Hindlimb muscle (tissue), 1 donor: ENCODE measurements around the gene MARVELD3. TPM values are rescaled to one million over a fixed set of nuclear protein-coding genes. Genes with fewer than 3 reads are reported as not detected.

ENCODE experiments used
- DNase-seq: peaks from one replicate; pipeline ENCODE4 v3.0.0-alpha.2; 2013
- polyA plus RNA-seq: library from polyadenylated mRNA; unstranded; fragments of 120-200 nt; gene quantifications from one replicate; pipeline ENCODE4 v1.2.1, GENCODE V29; 2013; ENCODE audit not compliant: insufficient read length

The MARVELD3 gene
- polyA plus RNA-seq, 1 donor: 0.15 TPM

DNA sequence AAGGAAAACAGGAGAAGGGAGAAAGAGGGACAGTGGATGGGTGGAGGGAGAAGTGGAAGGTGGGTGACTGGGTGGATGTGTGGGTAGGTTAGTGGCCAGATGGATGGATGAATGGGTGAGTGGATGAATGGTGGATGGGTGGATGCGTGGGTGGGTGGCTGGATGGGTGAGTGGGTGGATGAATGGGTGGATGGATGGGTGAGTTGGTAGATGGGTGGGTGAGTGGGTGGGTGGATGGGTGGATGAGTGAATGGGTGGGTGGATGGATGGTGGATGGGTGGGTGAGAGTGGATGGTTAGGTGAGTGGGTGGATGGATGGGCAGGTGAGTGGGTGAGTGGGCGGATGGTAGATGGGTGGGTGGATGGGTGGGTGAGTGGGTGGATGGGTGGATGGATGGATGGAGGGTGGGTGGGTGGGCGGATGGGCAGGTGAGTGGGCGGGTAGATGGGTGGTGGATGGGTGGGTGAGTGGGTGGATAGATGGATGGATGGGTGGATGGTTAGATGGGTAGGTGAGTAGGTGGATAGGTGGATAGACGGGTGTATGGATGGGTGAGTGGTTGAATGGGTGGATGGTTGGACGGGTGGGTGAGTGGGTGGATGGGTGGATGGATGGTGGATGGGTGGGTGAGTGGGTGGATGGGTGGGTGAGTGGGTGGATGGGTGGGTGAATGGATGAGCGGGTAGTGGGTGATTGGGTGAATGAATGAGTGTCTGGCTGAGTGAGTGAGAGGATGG, 702 bp upstream of the MARVELD3 start:
- DNase-seq: no peak

DNA sequence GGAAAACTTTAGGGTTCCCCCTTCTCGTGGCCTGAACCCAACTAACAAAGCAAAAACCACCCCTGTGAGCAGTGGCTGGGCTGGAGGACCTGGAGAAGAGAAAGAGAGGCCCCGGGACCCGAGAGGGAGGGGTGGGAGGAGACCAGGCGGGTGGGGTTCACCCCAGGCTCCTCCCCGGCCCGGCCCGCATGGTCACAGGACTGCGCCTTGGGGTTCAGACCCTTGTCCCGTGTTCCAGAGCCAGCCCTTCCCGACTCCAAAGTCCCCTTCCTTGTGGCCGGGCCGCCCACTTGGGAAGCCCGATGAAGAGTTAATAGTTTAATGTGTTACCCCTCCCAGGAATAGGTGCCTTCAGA, 852 bp downstream of the MARVELD3 start:
- no peak for DNase-seq

DNA sequence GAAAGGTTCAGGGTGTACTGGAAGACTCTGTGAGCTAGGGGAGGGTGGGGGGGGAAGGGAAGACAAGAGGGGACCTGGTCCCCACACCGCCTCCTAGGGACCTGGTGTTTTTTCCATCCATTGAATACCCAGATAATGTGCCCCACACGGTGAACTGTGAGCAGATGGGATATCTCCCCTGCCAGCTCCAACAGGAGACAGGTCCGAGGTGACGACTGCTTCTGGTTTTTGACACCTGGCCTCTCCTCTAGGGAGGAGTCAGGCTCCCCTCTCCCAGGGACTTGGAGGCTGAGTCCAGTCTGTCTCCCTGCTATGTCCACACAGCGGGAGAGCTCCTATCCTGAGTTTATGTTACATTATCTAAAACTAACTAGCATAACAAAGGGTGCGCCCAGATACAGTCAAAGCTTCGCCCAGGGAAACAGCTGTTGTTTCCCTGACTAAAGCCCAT, 1.8 kb downstream of the MARVELD3 start:
- DNase-seq: no peak

DNA sequence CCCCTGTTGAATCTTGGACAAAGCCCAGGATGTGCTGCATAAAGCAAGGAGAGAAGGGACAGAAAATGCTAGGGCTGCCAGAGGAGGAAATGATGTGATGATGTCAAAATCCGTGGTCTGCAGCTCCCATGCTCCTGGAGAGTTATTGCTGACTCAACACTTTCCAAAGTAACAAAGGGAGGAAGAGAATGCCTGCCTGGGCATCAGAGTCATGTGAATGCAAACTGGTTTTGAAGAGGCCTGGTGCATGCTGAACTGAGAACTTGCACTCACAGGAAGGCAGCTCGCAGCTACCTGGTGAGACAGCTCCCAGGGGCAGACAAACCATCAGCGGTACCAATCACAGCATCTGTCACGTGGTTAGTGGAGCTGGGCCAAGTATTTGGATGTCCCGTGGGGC, 2.8 kb downstream of the MARVELD3 start:
- no peak for DNase-seq

DNA sequence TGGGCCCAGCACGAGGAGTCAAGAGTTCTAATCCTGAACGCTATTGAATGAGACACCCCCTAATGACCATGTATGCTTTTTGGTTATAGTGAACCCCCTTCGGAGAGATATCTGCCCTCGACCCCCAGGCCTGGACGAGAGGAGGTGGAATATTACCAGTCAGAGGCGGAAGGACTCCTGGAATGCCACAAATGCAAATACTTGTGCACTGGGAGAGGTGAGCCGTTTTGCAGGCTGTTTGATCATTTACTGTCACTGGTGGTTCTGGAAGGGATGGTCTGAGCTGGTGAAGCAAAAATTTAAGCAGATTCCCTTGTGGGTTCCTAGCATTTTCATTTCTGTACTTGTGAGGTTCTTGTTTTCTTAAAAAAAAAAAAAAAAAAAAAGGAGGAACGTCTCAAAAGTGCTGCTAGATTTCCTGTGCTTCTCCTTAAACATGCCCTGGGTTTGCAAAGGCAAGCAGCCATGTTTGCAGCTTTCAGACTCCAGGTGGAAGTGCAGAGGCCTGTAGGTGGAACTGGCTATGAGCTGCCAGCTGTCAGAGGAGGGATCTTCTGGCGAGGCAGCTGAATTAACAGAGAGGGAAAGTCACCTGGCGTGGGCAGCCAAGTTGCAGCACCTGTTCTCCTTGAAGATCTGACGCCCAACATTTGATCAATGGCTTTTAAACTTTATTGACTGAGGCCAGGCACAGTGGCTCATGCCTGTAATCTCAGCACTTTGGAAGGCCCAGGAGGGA, 3.5 kb downstream of the MARVELD3 start:
- DNase-seq: no peak

DNA sequence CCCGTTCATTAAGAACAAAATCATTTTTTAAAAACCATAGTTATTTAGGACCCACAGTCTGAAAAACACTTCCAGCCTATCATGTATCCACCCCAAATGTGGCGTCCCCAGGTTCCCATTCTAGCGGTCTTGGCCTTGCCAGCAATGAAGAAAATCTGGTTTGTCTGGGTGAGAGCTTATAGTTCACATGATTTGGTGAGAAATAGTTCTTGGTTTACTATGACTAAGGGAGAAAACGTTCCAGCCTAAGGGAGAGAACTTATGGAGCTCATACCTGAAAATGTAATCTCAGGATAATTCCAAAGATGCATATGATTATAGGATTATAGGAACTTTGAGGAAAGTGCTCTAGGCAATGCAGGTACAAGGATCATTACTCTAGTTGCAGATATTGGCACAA, 4.8 kb downstream of the MARVELD3 start:
- no peak for DNase-seq

DNA sequence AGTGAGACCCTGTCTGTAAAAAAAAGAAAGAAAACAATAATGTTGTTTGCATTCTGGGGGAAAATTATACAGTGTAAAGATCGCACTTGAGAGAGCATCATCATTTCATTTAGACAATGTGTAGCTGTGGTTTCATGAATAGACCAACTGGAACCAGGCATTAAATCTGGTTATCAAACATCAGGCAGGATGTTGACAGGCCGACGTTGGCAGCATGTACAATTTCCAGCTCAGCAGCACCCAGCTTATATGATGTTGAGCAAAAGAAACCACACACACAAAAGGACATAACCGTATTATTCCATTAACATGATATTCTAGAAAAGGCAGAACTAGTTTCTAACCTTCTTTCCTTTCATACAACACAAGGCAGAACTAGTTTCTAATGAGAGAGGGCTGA, 5.8 kb downstream of the MARVELD3 start:
- DNase-seq: no peak

DNA sequence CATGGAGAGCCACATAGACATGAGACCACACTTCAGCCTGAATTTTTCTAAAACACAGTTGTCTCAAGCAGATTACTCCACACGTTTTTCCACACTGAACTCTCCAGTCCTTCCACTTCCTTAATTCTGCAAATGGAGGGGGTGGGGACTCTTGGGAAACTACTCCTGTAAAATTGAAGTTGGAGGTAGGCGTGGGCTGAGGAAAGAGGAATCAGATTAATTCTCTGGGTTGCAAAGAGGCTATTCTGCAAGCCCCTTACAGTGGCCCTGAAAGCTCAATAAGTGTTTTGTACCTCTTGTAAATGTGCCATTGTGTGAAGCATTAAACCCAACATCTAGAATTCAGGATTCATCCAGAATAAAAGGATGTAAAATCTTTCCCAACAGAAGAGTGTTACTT, 9.6 kb downstream of the MARVELD3 start:
- no peak for DNase-seq

DNA sequence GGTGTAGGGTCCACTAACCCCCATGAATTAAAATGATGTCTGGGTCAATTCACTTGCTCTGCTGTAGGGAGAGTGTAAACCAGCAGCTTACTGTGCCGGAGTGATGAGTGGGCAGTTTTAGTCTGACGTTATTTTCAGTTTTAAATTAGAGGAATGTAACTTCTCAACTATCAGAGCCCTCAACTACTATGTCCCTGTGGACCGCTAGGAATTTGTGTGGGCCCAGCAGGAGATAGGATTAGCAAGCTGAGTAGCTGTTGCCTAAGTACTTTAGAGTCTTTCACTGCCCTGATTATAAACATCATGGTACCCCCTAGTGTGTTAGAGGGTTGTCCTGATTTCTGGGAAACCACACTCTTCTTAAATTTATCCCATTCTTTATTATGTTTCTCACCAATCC, 11.4 kb downstream of the MARVELD3 start:
- DNase-seq: no peak

DNA sequence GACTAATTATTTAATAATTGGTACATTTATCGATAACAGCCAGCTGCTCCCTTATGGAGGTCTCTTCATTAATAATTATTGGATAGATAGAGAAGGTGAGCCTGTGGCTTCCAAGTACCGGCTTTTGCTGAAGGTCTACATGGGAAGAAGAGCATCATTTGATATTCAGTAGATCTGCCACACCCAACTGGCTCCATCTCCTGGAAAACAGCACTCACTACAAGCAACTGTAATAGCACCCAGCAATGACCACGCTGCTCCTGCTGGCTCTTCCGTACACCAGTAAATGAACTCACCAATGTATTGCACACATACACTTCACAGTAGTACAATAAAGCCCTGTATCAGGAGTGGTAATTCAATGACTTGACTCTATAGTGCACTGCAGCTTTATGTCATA, 19.5 kb downstream of the MARVELD3 start:
- DNase-seq: no peak

DNA sequence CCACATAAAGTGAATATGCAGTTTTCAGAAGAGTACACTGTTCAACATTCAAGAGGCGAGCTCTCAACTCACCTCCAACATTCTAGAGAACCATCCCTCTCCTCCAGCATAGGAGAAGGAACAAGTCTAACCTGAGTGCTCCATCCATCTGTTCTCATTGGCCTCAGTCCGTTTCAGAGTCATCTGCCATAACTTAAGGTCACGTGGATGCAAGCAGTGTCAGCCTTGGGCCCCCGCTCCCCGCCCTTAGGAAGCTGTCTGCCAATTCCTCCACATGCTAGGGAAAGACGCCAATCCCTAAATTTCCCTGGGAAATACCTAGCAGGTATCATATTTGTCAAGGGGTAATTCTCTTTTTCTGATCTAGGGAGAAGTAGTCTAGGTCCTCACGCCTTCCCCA, 21.4 kb downstream of the MARVELD3 start:
- no peak for DNase-seq

DNA sequence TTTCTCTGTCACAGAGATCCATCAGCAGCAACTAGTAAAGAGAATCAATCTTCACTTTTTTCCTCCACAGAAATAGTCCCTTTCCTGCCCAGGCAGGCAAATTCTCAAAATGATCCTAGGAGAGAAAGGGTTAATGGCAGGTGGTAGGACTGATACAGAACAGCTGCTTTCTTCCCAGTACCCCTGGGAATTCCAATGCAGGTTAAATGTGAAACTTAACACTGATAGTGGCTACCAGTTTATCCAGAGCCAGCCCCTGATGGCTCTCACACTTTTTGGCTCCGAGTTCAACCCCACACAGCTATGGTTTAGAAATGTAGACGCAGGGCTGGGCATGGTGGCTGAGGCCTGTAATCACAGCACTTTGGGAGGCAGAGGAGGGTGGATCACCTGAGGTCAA, 22.2 kb downstream of the MARVELD3 start:
- DNase-seq: no peak

DNA sequence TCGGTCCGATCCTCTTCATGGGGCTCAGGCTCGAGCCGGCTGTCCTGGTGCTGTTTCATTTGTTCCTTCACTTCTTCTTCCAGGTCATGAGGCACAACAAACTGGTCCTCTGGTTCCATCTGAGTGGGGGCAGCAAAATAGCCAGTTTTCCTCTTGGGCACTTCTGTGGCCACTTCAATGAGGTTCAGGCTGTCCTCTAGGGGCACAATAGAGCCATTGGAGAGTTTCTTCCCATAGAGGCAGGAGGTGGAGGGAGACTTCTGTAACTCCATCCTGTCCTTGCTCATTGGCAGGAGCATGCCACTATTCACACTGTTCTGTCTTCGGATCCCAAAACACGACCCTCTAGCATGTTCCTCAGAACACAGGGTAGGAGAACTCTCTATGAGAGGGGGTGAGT, 22.9 kb downstream of the MARVELD3 start:
- DNase-seq: no peak

DNA sequence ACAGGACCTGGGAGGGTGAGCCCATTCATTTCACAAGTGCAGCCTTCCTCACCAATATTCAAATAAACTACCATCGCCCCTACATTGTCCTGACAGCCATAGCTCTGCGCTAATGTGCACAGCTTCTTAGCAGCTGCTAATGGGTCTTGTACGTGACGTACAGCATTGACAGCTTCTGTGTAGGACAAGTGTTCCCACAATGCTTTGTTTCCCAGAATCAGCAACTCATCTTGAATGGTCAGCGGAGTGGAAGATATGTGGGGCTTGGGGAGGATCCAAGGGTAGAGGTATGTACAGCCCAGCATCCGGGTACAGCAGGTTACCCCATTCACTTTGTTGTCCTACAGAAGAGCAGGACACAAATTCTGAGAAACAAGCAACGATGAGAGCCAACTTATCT, 23.7 kb downstream of the MARVELD3 start:
- no peak for DNase-seq

DNA sequence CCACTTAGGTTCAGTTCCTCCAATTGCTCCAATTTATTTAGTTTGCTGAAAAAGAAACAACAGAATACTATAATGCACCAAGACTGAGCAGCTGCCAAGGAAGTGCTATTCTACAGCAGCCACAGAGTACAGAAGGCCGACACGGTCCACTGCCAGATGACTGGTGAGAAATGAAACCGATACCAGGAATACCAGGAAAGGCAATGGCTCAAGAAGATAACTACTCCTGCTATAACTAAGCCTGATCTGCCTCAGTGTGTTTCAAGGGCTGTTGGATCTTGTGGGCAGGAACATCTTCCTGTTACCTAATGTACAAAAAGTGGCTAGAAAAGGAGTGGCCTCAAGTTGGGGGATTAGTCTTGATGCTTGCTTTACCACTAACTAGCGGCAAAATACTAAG, 32.8 kb downstream of the MARVELD3 start:
- DNase-seq: no peak

DNA sequence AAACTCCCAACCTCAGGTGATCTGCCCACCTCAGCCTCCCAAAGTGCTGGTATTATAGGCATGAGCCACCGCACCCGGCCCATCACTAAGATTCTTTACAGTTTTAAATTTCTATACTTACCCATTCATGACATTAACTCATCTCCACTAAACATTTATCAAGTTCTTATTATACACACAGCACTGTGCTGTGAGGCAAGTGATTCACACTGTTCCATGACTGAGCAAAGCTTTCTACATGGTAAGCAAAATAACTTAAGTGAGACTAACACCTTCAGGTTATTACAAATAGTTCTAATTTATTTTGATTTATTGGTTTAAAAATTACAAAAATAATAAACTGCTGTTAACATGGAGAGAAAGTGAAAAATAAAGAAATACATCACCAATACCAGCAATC, 33.5 kb downstream of the MARVELD3 start:
- no peak for DNase-seq

DNA sequence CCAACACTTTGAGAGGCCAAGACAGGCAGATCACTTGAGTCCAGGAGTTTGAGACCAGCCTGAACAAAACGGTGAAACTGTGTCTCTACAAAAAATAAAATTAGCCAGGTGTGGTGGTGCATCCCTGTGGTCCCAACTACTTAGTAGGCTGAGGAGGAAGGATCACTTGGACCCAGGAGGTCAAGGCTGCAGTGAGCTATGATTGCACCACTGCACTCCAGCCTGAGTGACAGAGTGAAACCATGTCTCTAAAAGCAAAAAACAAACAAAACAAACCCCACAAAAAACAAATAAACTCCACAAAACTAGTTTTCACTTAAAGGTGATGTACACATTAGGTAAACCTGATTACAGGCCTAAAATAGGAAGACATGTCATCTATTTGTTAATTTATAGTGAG, 40.3 kb downstream of the MARVELD3 start:
- no peak for DNase-seq

DNA sequence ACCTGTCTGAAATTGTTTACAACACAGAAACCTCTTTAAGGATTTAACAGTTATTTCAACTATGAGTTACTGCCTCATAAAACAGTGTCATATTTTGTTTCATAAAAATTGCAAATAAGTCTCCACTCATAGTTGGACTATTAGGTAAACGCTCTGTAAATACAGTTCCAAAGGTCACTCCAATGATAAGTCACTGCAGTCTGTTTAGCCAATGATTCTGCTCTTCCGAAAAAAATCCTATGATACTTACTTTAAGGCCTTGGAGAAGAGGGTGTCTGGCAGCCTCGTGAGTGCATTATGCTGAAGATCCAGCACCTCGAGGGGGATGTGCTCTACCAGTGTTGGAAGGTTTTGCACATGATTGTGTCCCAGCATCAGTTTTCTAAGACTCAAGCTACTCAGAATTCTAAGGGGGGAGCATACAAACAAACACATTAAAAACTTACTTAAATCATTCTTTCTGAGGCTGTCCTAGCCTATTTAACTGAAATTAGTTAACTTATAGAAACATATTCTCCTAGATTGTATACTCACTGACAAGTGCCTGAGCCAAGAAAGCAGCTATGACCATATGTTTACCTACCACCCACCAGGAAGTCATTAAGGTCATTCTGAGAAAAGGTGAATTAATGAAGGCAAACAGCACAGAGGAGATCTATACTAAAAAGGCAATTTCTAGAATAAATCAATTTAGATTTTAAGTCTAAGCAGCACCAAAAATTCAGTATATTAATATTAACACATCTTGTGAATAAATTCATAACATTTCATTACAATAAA, 41.1 kb downstream of the MARVELD3 start:
- no peak for DNase-seq

DNA sequence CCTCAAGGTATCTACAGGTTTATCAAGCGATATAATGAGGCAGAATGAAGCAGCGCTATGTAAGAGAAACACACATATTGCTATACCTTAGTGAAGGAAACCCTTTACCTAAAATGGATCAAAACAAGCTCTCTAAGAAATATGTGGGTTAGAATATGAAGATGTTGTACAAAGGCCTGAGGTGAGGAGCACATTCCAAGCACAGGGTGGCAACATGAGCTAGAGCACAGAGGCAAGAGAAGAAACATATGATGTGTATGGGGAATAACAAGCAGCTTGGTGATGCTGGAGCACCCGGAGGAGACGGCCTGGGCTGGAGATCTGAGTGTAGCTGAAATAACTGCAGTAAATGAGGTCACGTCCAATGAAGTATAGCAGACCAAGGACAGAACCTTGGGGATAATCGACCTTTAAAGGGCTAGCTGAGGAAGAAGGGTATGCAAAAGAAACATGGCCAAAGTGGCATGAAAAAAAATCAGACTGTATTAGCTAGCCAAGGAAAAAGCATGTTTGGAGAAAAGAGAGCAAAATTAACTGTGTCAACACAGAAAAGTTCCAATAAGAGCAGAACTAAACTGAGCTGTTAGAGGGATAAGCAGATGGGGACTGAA, 44.0 kb downstream of the MARVELD3 start:
- DNase-seq: no peak

DNA sequence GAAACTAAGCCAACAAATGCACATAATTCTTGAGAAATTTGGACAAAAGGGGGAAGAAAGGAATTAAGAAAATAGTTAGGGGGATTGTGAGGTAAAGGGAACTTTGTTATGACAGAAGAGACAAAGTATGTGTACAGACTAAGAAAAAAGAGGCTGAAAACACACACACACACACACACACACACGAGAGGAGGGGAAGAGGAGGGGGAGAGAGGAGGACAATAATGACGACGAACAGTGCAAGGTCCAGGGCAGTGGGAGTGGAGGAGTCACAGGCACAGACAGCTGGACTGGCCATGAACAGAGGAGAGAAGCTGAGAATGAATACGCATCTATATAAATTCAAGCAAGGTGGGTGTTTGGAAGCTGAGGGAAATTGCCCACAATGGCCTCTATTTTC, 44.6 kb downstream of the MARVELD3 start:
- no peak for DNase-seq

DNA sequence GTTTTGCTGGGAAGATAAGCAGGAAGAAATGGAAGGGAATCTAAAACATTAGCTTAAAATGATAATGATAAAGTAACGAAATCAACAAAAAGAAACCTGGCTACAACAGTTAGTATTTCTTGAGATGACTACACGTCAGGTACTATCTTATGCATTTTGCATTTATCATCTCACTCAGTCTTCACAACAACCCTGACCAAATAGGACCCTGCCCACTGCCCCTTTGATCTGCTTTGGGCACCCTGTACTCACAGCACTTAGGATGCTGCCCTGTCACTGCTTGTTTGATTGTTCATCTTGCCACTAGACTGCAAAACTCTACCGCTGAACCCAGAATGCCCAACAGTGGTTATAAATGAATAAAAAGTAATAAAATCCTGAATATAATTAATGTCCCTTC, 45.2 kb downstream of the MARVELD3 start:
- no peak for DNase-seq

DNA sequence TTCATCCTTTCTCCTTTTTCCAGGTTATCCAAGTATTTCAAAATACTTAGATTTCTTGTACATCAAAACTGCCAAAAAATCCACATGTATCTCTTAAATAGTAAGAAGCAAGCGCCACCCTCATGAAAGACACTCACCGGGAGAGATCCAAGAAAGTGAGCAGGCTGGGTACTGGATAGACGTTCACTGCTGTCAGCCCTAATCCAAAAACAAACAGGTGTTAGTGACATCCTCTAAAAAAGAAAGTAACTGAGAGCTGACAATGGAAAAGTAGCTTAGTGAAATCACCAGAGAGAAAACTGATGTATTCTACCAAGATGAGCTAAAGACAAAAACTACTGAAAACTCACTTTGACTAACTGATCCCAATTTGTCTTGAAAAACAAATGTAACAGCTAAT, 46.1 kb downstream of the MARVELD3 start:
- no peak for DNase-seq
